ENCODE measurements around the gene VWA8.
"Not testable (repeated sequence)": the region's sequence is repeated elsewhere in the genome, so short reads cannot be mapped to it uniquely, and the experiment has no call there.

The VWA8 gene

DNA sequence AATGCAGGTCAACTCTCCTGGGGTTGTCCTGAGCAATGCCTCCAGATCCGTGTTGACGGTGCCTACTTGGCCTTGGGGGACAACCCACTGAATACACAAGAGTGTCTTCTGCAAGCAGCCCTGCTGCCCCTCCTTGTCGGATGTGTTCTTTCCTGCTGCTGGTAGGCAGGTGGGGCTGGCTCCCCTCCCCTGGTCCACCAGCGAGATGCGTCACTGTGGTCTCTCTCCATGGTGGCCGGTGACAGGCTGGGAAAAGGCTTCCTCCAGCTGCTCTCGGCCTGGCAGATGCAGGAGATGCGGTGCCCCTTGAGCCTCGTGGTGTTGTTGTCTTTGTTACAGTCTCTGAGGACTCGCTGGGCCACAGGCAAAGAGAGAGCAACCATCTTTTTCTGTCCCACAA, 418.6 kb downstream of the VWA8 start:
- DNase-seq (ENCODE audit: low read depth in 2 of 3, low spot score in 1 of 3) = no peak

DNA sequence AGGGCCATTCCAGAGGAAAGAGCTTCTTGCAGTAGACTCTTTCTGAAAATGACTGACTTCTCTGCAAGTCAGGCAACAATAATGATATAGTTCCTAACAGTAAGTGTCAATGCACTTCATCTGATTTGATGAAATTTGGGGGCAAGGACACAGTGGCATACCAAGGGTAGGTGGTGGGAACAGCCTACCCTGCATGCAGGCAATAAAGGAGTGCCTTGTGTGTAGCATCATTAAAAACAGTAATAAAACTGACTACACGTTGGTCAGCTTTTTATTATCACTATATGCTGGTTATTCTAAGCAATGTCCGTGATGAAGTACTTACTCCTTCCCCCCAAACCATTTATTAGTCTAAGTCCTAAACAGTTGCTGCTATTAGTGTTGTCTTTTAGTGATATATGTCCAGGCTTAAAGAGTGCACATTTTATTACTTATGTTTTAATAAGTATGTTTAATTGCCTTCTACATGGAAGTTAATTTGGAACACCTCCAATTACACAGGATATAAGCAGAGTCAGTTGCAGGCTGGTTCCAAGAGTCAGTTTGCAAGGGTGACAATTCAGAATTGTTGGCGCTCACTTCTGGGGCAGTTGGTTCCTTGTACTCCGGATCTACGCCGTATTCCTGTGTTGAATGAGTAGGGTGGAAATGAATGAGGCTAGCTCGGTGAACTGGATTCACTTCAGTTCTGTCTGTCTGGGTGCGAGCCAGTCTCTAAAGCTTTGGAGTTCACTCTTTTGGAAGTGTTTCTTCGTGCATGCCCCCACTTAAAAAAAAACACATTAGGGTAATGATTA, 419.6 kb downstream of the VWA8 start:
- DNase-seq (ENCODE audit: low read depth in 2 of 3, low spot score in 1 of 3) = no peak

DNA sequence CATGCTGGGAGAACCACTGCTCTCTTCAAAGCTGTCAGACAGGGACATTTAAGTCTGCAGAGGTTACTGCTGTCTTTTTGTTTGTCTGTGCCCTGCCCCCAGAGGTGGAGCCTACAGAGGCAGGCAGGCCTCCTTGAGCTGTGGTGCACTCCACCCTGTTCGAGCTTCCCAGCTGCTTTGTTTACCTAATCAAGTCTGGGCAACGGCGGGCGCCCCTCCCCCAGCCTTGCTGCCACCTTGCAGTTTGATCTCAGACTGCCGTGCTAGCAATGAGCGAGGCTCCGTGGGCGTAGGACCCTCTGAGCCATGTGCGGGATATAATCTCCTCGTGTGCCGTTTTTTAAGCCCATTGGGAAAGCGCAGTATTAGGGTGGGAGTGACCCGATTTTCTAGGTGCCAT, 420.7 kb downstream of the VWA8 start:
- not testable (repeated sequence) for DNase-seq (ENCODE audit: low read depth in 2 of 3, low spot score in 1 of 3)

- no peak for DNase-seq (ENCODE audit: low read depth in 2 of 3, low spot score in 1 of 3)
These were observed 427.4 kb downstream of the VWA8 start for GRCh38 chr13:41533266-41534052.

- DNase-seq (ENCODE audit: low read depth in 2 of 3, low spot score in 1 of 3) = no peak
These were observed 432.9 kb downstream of the VWA8 start for GRCh38 chr13:41528021-41528420.

DNA sequence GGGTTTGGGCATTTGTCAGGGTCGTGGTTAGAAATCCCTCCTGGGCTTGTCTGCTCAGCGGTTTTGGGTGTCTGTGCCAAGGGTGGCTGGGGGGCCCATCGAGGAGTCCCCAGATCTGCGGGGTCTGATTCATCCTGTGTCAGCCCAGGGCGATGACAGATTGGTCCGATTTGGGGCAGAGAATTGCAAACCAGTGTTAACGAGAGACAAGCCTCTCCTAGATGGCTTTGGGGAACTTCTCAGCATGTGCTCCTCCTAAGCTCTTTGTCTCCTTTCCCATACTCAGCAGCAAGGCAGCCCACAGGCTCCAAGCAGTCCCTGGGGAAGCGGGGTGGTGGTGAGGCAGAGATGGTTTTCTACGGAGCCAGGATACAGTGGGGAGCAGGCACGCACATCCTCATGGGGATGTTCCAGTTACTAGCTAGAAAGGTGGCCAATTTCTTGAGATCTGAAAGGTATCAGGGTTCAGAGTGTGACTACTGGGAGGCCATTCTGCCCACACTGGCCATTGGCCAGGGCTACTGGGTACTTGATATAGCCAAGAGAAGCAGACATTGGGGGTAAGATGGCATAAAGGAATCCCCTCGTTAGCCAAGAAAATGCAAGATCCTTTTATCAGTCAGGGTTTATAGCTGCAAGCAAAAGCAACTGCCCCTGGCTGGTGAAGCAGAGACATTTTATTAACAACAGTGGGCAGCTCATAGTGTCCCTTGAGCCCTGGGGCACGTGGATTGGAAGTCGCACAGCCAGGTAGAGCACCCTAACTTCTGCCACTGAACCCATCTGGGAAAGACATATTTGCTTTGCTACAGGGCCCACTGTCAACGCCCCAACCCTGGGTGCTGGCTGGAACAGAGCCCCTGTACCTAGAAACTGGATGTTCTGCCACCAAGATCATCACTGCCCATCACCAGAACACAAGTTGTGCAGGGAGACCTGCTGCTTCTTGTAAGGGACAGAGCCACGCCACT, 440.0 kb downstream of the VWA8 start:
- DNase-seq (ENCODE audit: low read depth in 2 of 3, low spot score in 1 of 3) = no peak

DNA sequence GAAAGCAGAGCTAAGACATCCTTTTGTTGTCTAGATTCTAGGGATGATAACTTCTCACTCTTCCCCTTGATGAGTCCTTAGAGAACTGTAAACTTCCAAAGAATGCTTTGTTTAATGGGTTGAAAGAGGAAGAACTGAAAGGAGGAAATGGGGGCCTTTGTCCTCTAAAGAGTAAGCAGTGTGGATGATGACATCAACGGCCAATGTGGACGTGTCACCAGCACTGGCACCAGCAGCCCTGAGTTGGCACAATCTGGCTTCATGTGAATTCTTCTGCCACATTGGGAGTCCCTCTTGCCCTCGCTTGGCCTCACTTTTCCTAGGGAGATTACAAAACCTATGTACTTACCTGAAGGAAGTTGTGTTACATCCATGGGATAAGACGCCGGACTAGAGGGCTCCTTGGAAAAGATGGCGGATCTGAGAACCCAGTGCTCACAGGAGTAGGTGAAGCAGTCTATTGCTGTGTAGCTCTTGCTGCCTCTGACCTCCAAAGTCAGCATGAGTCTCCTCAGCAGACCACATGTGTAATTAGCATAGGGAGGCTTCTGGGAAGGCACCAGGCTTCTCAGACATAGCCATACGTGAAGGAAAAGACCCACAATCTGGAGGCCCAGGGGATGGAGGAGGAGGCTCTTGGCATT, 440.8 kb downstream of the VWA8 start:
- DNase-seq (ENCODE audit: low read depth in 2 of 3, low spot score in 1 of 3) = no peak
